Mononuclear cell (primary cell): ENCODE measurements around the gene SASH1. TPM values are rescaled to one million over a fixed set of nuclear protein-coding genes. Genes with fewer than 3 reads are reported as not detected.
"Not testable (repeated sequence)": the region's sequence is repeated elsewhere in the genome, so short reads cannot be mapped to it uniquely, and the experiment has no call there.

Experiments used
- H3K27me3 ChIP-seq: 2 replicates; pipeline ENCODE4 v1.6.0; 2011; ENCODE audit warnings: low read length, control low read depth; ENCODE audit not compliant: insufficient read depth
- H3K4me1 ChIP-seq: 2 replicates; pipeline ENCODE4 v1.5.1; 2011; ENCODE audit warnings: mild to moderate bottlenecking, low read length, control low read depth; ENCODE audit not compliant: insufficient read depth
- H3K4me3 ChIP-seq: 2 replicates; pipeline ENCODE4 v1.5.1; 2011; ENCODE audit warnings: mild to moderate bottlenecking, low read length, moderate library complexity
- H3K9me3 ChIP-seq: 2 replicates; pipeline ENCODE4 v1.5.1; 2011; ENCODE audit warnings: low read depth, mild to moderate bottlenecking, control low read depth, low read length
- total RNA-seq: library from RNA; depleted of rRNA; stranded (reverse); fragments of >200 nt; gene quantifications from one replicate; pipeline ENCODE4 v1.2.3, GENCODE V29; 2012

Gene SASH1
- total RNA-seq, 1 donor = 1.7 TPM

- peaks cover 15% of the 10 kb centered on the region for H3K4me1 ChIP-seq
- H3K9me3 ChIP-seq = no peaks in the 10 kb centered on the region
- H3K27me3 ChIP-seq = peaks cover 5% of the 10 kb centered on the region
- H3K4me3 ChIP-seq = no peak overlapping the region
These were observed 222.8 kb downstream of the SASH1 start for GRCh38 chr6:148565321-148565926.

GRCh38 chr6:148565930-148566663, 223.5 kb downstream of the SASH1 start:
- Histone ChIP-seq H3K27me3 (no peaks in the 10 kb centered on the region), H3K9me3 (no peaks in the 10 kb centered on the region), H3K4me3 (no peak overlapping the region), H3K4me1 (peaks cover 15% of the 10 kb centered on the region)

GRCh38 chr6:148566664-148567350, 224.2 kb downstream of the SASH1 start:
- Histone ChIP-seq H3K4me3 (no peak overlapping the region), H3K27me3 (no peaks in the 10 kb centered on the region)

GRCh38 chr6:148570456-148570855, 227.8 kb downstream of the SASH1 start:
- no peaks in the 10 kb centered on the region for H3K27me3 ChIP-seq
- H3K4me1 ChIP-seq = peaks cover 14% of the 10 kb centered on the region
- H3K9me3 ChIP-seq = no peaks in the 10 kb centered on the region
- no peak overlapping the region for H3K4me3 ChIP-seq

More at GRCh38 chr6:148566664-148567350, 224.2 kb downstream of the SASH1 start:
- Histone ChIP-seq H3K9me3 (no peaks in the 10 kb centered on the region), H3K4me1 (peaks cover 15% of the 10 kb centered on the region)

- Histone ChIP-seq H3K27me3 (no peaks in the 10 kb centered on the region), H3K9me3 (no peaks in the 10 kb centered on the region), H3K4me3 (no peak overlapping the region), H3K4me1 (no peaks in the 10 kb centered on the region)
These were observed 230.2 kb downstream of the SASH1 start for GRCh38 chr6:148572676-148573335.

GRCh38 chr6:148573922-148574321, 231.3 kb downstream of the SASH1 start:
- Histone ChIP-seq H3K9me3 (no peaks in the 10 kb centered on the region), H3K4me1 (no peaks in the 10 kb centered on the region), H3K4me3 (no peak overlapping the region)

GRCh38 chr6:148577687-148578488, 235.2 kb downstream of the SASH1 start:
- Histone ChIP-seq H3K4me3 (no peak overlapping the region), H3K27me3 (no peaks in the 10 kb centered on the region), H3K9me3 (no peaks in the 10 kb centered on the region), H3K4me1 (no peaks in the 10 kb centered on the region)

More at GRCh38 chr6:148573922-148574321, 231.3 kb downstream of the SASH1 start:
- no peaks in the 10 kb centered on the region for H3K27me3 ChIP-seq

- Histone ChIP-seq H3K4me3 (no peak overlapping the region), H3K27me3 (no peaks in the 10 kb centered on the region), H3K4me1 (no peaks in the 10 kb centered on the region), H3K9me3 (no peaks in the 10 kb centered on the region)
These were observed 235.8 kb downstream of the SASH1 start for GRCh38 chr6:148578489-148578814.

- H3K9me3 ChIP-seq = no peaks in the 10 kb centered on the region
- H3K4me3 ChIP-seq = no peak overlapping the region
- H3K4me1 ChIP-seq = no peaks in the 10 kb centered on the region
These were observed 236.4 kb downstream of the SASH1 start for GRCh38 chr6:148578837-148579565.

GRCh38 chr6:148580442-148580841, 237.8 kb downstream of the SASH1 start:
- peaks cover 4% of the 10 kb centered on the region for H3K9me3 ChIP-seq
- no peaks in the 10 kb centered on the region for H3K4me1 ChIP-seq
- H3K4me3 ChIP-seq = no peak overlapping the region

More at GRCh38 chr6:148578837-148579565, 236.4 kb downstream of the SASH1 start:
- no peaks in the 10 kb centered on the region for H3K27me3 ChIP-seq

GRCh38 chr6:148583631-148584030, 241.0 kb downstream of the SASH1 start:
- Histone ChIP-seq H3K4me1 (no peaks in the 10 kb centered on the region), H3K9me3 (peaks cover 9% of the 10 kb centered on the region), H3K27me3 (peaks cover 2% of the 10 kb centered on the region), H3K4me3 (no peak overlapping the region)

More at GRCh38 chr6:148580442-148580841, 237.8 kb downstream of the SASH1 start:
- H3K27me3 ChIP-seq = no peaks in the 10 kb centered on the region

GRCh38 chr6:148585641-148586040, 243.0 kb downstream of the SASH1 start:
- H3K27me3 ChIP-seq, H3K4me3 ChIP-seq, H3K9me3 ChIP-seq, H3K4me1 ChIP-seq: not testable (repeated sequence)

GRCh38 chr6:148590883-148591282, 248.2 kb downstream of the SASH1 start:
- Histone ChIP-seq H3K4me3 (no peak overlapping the region), H3K9me3 (peaks cover 2% of the 10 kb centered on the region)

GRCh38 chr6:148591656-148592055, 249.0 kb downstream of the SASH1 start:
- Histone ChIP-seq H3K9me3 (no peaks in the 10 kb centered on the region), H3K4me1 (no peaks in the 10 kb centered on the region), H3K27me3 (peaks cover 2% of the 10 kb centered on the region), H3K4me3 (no peak overlapping the region)

More at GRCh38 chr6:148590883-148591282, 248.2 kb downstream of the SASH1 start:
- peaks cover 2% of the 10 kb centered on the region for H3K27me3 ChIP-seq
- H3K4me1 ChIP-seq = no peaks in the 10 kb centered on the region
